Measurements from ENCODE around the gene RASSF5. TPM values are rescaled to one million over a fixed set of nuclear protein-coding genes. Genes with fewer than 3 reads are reported as not detected.
A peak's percentile ranks its signal among the peaks of the same experiment; 100 is the strongest.

Gene RASSF5
- total RNA-seq, 1 donor from 2014 or later: 3.1 TPM

DNA sequence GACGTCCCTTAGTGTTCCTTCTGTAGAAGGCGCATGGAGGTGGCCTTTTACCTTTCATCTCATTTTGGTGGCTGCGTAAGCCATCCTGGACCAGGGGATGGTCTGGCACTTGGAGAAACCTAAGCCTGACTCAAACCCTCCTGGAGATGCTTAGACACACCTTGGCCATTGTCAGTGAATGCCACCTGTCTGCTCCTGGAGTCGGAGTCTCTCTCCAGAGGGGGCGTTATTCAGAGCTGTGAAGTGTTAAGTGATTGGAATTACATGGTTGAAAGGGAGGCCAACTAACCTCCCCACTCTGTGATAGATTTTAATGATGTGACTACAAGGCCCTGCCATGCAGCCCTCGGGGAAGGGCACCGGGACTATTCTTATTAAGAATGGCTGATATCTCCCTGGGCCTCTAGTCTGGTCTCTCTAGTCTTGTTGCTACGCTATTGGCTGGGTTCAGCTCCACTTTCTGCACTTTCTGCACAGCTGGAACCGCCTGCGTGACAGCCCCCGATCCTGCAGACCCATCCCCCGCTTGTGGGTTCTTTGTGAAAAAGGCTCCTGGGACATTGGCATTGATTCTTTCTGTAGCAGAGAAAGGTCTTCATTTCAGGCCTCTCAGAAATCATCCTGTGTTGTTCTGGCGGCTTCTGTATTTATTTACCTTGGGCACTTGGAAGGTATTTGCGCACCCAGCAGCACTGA is 4.2 kb downstream of the RASSF5 start:
- Histone ChIP-seq H3K27ac (ENCODE audit: low read depth, low read length) (no peak overlapping the region), H3K27me3 (ENCODE audit: control insufficient read depth in 3 of 3, insufficient read depth in 3 of 3, low read length in 3 of 3) (peaks cover 2 to 41% (median 26%) of the 10 kb centered on the region in 3 donors), H3K9me3 (ENCODE audit: control insufficient read depth in 3 of 3, low read length in 3 of 3) (no peaks in the 10 kb centered on the region), H3K4me1 (ENCODE audit: control insufficient read depth in 3 of 3, insufficient read depth in 3 of 3, low read length in 3 of 3) (peaks cover 12 to 29% (median 20%) of the 10 kb centered on the region in 3 donors), H3K36me3 (ENCODE audit: control insufficient read depth in 3 of 3, insufficient read depth in 3 of 3, low read length in 3 of 3) (no peaks in the 10 kb centered on the region), H3K9ac (ENCODE audit: low read depth in 1 of 3, low read length in 3 of 3) (no peak overlapping the region), H3K4me3 (ENCODE audit: low read length in 3 of 3) (no peak overlapping the region)

DNA sequence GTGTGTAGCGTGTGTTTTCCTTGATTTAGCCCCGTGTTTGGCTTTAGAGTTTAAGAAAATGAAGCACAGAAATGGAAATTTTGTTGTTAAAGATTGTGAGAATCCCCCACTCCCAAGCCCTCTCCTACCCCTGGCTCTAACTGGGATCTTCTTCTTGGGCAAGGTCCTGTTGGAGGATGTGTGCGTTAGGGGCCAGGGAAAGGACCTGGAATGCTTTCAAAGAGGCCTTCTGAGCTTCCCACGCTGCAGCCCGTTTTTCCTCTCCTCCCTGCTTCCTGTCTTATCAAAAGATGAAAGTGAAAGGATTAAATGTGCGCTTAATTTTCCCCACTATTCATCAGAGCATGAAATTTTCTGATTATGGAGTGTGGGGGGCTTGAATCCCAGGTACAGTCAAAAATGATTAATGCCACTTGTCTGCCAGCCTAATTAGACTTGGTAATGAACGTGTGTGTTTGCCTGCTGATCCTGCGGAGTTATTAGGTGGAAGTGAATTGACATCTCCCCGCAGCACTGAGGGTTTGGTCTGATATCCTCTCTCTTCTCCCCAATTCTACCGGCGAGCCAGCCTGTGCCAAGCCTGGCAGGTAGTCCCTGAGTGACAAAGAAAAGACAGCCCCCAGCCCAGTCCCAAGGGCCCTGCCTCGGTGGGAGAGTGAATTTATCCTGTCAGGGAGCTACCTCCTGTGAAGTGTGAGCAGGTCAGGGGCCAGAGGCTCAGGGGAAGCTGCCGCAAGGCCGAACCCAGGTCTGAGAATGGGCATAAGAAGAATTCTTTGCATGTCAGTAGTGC is 4.9 kb downstream of the RASSF5 start:
- Histone ChIP-seq H3K27ac (ENCODE audit: low read depth, low read length) (no peak overlapping the region), H3K9ac (ENCODE audit: low read depth in 1 of 3, low read length in 3 of 3) (no peak overlapping the region), H3K4me1 (ENCODE audit: control insufficient read depth in 3 of 3, insufficient read depth in 3 of 3, low read length in 3 of 3) (peaks cover 8 to 23% (median 15%) of the 10 kb centered on the region in 3 donors)

GRCh38 chr1:206512851-206513180 is 5.5 kb downstream of the RASSF5 start:
- Histone ChIP-seq H3K9ac (ENCODE audit: low read depth in 1 of 3, low read length in 3 of 3) (no peak overlapping the region), H3K36me3 (ENCODE audit: control insufficient read depth in 3 of 3, insufficient read depth in 3 of 3, low read length in 3 of 3) (no peaks in the 10 kb centered on the region), H3K27ac (ENCODE audit: low read depth, low read length) (no peak overlapping the region), H3K4me1 (ENCODE audit: control insufficient read depth in 3 of 3, insufficient read depth in 3 of 3, low read length in 3 of 3) (peaks cover 8 to 23% (median 14%) of the 10 kb centered on the region in 3 donors), H3K4me3 (ENCODE audit: low read length in 3 of 3) (no peak overlapping the region), H3K27me3 (ENCODE audit: control insufficient read depth in 3 of 3, insufficient read depth in 3 of 3, low read length in 3 of 3) (peaks cover 5 to 32% (median 20%) of the 10 kb centered on the region in 3 donors), H3K9me3 (ENCODE audit: control insufficient read depth in 3 of 3, low read length in 3 of 3) (no peaks in the 10 kb centered on the region)

More for the DNA sequence above, 4.9 kb downstream of the RASSF5 start:
- Histone ChIP-seq H3K36me3 (ENCODE audit: control insufficient read depth in 3 of 3, insufficient read depth in 3 of 3, low read length in 3 of 3) (no peaks in the 10 kb centered on the region), H3K4me3 (ENCODE audit: low read length in 3 of 3) (no peak overlapping the region), H3K9me3 (ENCODE audit: control insufficient read depth in 3 of 3, low read length in 3 of 3) (no peaks in the 10 kb centered on the region), H3K27me3 (ENCODE audit: control insufficient read depth in 3 of 3, insufficient read depth in 3 of 3, low read length in 3 of 3) (peaks cover 5 to 34% (median 21%) of the 10 kb centered on the region in 3 donors)

GRCh38 chr1:206513312-206514111 is 6.2 kb downstream of the RASSF5 start:
- H3K4me3 ChIP-seq (ENCODE audit: low read length in 3 of 3): no peak overlapping the region
- H3K27ac ChIP-seq (ENCODE audit: low read depth, low read length): peak overlapping the region; percentile 16
- peaks cover 7 to 20% (median 8%) of the 10 kb centered on the region in 3 donors for H3K4me1 ChIP-seq (ENCODE audit: control insufficient read depth in 3 of 3, insufficient read depth in 3 of 3, low read length in 3 of 3)
- peaks cover 5 to 27% (median 13%) of the 10 kb centered on the region in 3 donors for H3K27me3 ChIP-seq (ENCODE audit: control insufficient read depth in 3 of 3, insufficient read depth in 3 of 3, low read length in 3 of 3)
- H3K36me3 ChIP-seq (ENCODE audit: control insufficient read depth in 3 of 3, insufficient read depth in 3 of 3, low read length in 3 of 3): no peaks in the 10 kb centered on the region
- H3K9me3 ChIP-seq (ENCODE audit: control insufficient read depth in 3 of 3, low read length in 3 of 3): no peaks in the 10 kb centered on the region
- no peak overlapping the region for H3K9ac ChIP-seq (ENCODE audit: low read depth in 1 of 3, low read length in 3 of 3)

DNA sequence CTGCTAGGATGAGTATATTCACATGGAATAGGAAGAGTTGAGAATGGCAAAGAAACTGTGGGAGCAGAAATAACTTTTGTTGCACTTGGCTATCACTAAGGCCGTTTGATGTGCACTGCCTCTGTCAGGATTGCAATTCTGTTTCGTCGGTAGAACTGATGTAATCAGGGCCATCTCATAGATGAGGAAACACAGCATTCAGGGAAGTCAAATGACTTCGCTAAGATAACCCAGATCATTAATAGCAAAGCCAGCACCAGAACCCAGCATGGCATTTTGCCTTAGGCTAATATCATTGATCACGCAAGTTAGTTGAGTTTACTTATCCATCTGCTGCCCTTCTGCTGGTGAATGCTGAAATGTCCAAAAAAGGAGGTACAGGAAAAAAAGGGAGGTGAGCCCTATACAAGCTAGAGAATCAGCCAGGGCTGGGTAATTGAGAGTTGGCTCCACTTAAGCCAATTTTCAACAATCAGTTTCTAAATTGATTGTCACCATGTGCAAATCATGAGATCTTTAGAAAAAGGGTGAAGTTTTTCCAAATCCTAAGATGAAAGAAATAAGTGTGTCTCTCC is 7.6 kb downstream of the RASSF5 start:
- peaks cover 3 to 21% (median 3%) of the 10 kb centered on the region in 3 donors for H3K27me3 ChIP-seq (ENCODE audit: control insufficient read depth in 3 of 3, insufficient read depth in 3 of 3, low read length in 3 of 3)
- H3K4me3 ChIP-seq (ENCODE audit: low read length in 3 of 3): no peak overlapping the region
- no peak overlapping the region for H3K27ac ChIP-seq (ENCODE audit: low read depth, low read length)
- H3K36me3 ChIP-seq (ENCODE audit: control insufficient read depth in 3 of 3, insufficient read depth in 3 of 3, low read length in 3 of 3): no peaks in the 10 kb centered on the region
- H3K4me1 ChIP-seq (ENCODE audit: control insufficient read depth in 3 of 3, insufficient read depth in 3 of 3, low read length in 3 of 3): peaks cover 5 to 14% (median 8%) of the 10 kb centered on the region in 3 donors
- H3K9me3 ChIP-seq (ENCODE audit: control insufficient read depth in 3 of 3, low read length in 3 of 3): no peaks in the 10 kb centered on the region
- H3K9ac ChIP-seq (ENCODE audit: low read depth in 1 of 3, low read length in 3 of 3): no peak overlapping the region

GRCh38 chr1:206516728-206516990 is 9.3 kb downstream of the RASSF5 start:
- H3K4me1 ChIP-seq (ENCODE audit: control insufficient read depth in 3 of 3, insufficient read depth in 3 of 3, low read length in 3 of 3): peaks cover 5 to 14% (median 8%) of the 10 kb centered on the region in 3 donors
- H3K9me3 ChIP-seq (ENCODE audit: control insufficient read depth in 3 of 3, low read length in 3 of 3): no peaks in the 10 kb centered on the region
- peaks cover 3 to 10% (median 3%) of the 10 kb centered on the region in 3 donors for H3K27me3 ChIP-seq (ENCODE audit: control insufficient read depth in 3 of 3, insufficient read depth in 3 of 3, low read length in 3 of 3)
- no peak overlapping the region for H3K4me3 ChIP-seq (ENCODE audit: low read length in 3 of 3)
- no peak overlapping the region for H3K9ac ChIP-seq (ENCODE audit: low read depth in 1 of 3, low read length in 3 of 3)
- H3K27ac ChIP-seq (ENCODE audit: low read depth, low read length): no peak overlapping the region
- no peaks in the 10 kb centered on the region for H3K36me3 ChIP-seq (ENCODE audit: control insufficient read depth in 3 of 3, insufficient read depth in 3 of 3, low read length in 3 of 3)

DNA sequence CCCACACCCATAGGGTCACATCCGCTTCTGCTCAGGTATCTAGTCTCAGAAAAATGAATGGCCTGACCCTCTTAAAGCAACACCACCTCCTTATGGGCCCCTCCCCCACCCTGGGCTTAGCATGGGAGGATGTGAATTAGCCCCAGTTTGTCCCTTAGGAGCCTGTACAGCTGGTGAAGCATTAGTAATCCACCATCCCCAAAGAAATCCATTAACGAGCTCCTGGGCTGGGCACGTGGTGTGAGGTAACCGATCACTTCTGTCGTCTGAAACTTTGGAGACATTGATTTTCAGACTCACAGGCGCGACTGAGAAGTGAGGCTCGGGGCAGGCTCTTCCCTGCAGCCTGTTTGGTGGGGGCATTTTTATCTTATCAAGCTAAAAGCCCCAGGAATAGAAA is 10.5 kb downstream of the RASSF5 start:
- Histone ChIP-seq H3K4me1 (ENCODE audit: control insufficient read depth in 3 of 3, insufficient read depth in 3 of 3, low read length in 3 of 3) (peaks cover 5 to 12% (median 8%) of the 10 kb centered on the region in 3 donors), H3K9ac (ENCODE audit: low read depth in 1 of 3, low read length in 3 of 3) (no peak overlapping the region), H3K36me3 (ENCODE audit: control insufficient read depth in 3 of 3, insufficient read depth in 3 of 3, low read length in 3 of 3) (no peaks in the 10 kb centered on the region), H3K4me3 (ENCODE audit: low read length in 3 of 3) (no peak overlapping the region), H3K9me3 (ENCODE audit: control insufficient read depth in 3 of 3, low read length in 3 of 3) (no peaks in the 10 kb centered on the region), H3K27me3 (ENCODE audit: control insufficient read depth in 3 of 3, insufficient read depth in 3 of 3, low read length in 3 of 3) (peaks cover 0 to 10% (median 3%) of the 10 kb centered on the region in 3 donors), H3K27ac (ENCODE audit: low read depth, low read length) (no peak overlapping the region)

DNA sequence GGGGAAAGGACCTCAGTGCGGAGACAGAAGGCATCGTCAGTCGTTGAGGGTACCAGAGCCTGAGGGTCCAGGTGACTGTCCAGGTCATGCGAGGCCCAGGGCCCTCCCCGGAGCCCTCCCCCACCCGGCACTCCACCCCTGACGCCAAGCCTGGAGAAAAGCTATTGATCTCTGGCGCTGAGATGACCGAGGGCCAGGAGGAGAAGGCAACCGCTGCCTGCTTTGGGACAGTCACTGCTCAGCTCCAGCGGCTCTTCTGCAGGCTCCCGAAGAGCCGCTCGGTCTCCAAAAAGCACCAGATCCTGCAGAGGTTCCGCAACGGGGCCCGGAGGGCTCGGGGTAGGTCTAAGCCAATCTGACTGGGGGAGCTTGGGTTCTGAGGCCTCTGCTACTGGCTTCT is 10.9 kb downstream of the RASSF5 start:
- no peak overlapping the region for H3K4me3 ChIP-seq (ENCODE audit: low read length in 3 of 3)
- H3K27ac ChIP-seq (ENCODE audit: low read depth, low read length): no peak overlapping the region
- H3K9me3 ChIP-seq (ENCODE audit: control insufficient read depth in 3 of 3, low read length in 3 of 3): no peaks in the 10 kb centered on the region
- H3K9ac ChIP-seq (ENCODE audit: low read depth in 1 of 3, low read length in 3 of 3): no peak overlapping the region
- H3K4me1 ChIP-seq (ENCODE audit: control insufficient read depth in 3 of 3, insufficient read depth in 3 of 3, low read length in 3 of 3): peaks cover 2 to 9% (median 5%) of the 10 kb centered on the region in 3 donors
- H3K36me3 ChIP-seq (ENCODE audit: control insufficient read depth in 3 of 3, insufficient read depth in 3 of 3, low read length in 3 of 3): no peaks in the 10 kb centered on the region
- peaks cover 0 to 7% (median 3%) of the 10 kb centered on the region in 3 donors for H3K27me3 ChIP-seq (ENCODE audit: control insufficient read depth in 3 of 3, insufficient read depth in 3 of 3, low read length in 3 of 3)

- Histone ChIP-seq H3K9ac (ENCODE audit: low read depth in 1 of 3, low read length in 3 of 3) (no peak overlapping the region), H3K9me3 (ENCODE audit: control insufficient read depth in 3 of 3, low read length in 3 of 3) (no peaks in the 10 kb centered on the region), H3K36me3 (ENCODE audit: control insufficient read depth in 3 of 3, insufficient read depth in 3 of 3, low read length in 3 of 3) (no peaks in the 10 kb centered on the region), H3K4me3 (ENCODE audit: low read length in 3 of 3) (no peak overlapping the region), H3K4me1 (ENCODE audit: control insufficient read depth in 3 of 3, insufficient read depth in 3 of 3, low read length in 3 of 3) (peaks cover 0 to 4% (median 2%) of the 10 kb centered on the region in 3 donors), H3K27ac (ENCODE audit: low read depth, low read length) (no peak overlapping the region), H3K27me3 (ENCODE audit: control insufficient read depth in 3 of 3, insufficient read depth in 3 of 3, low read length in 3 of 3) (peaks cover 0 to 5% (median 3%) of the 10 kb centered on the region in 3 donors)
These were observed 11.4 kb downstream of the RASSF5 start for GRCh38 chr1:206518743-206519142.
